ENCODE results near the gene LRRC38. TPM values are rescaled to one million over a fixed set of nuclear protein-coding genes. Genes with fewer than 3 reads are reported as not detected.

LRRC38 gene
- total RNA-seq, 1 donor = not detected

DNA sequence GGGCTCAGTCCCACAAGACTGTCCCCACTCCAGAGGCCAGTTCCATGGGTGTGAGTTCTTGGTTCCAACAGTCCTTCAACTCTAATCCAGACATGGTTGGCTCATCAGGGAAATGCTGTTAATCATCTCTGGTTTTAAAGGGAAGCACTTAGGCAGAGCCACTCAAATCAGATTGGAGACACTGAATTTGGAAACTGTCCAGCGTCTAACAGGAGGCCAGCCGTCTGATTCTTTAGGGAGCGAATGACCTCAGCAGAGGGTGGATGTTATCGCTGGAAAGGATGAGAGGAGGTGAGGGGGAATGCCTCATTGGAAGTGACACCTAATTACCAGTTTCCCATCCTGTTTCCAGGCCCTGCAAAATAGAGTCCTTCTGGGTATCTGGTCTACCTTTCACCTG is 22.8 kb upstream of the LRRC38 start:
- Histone ChIP-seq H3K27me3 (ENCODE audit: insufficient read depth, low read length) (no peaks in the 10 kb centered on the region), H3K4me3 (ENCODE audit: insufficient read depth, low read length) (no peak overlapping the region), H4K20me1 (ENCODE audit: insufficient read depth, low read length) (no peaks in the 10 kb centered on the region), H3K4me2 (ENCODE audit: insufficient read depth, low read length) (no peak overlapping the region), H3K79me2 (ENCODE audit: insufficient read depth, low read length) (no peaks in the 10 kb centered on the region), H3K36me3 (ENCODE audit: insufficient read depth, low read length) (no peaks in the 10 kb centered on the region), H2AFZ (ENCODE audit: low read length) (no peak overlapping the region), H3K27ac (ENCODE audit: low read depth, low read length) (no peak overlapping the region), H3K9me3 (ENCODE audit: low read depth, low read length) (no peaks in the 10 kb centered on the region), H3K4me1 (ENCODE audit: insufficient read depth, low read length) (no peaks in the 10 kb centered on the region)
- no peak for DNase-seq (ENCODE audit: insufficient read length, low spot score, missing footprints)
- TF ChIP-seq, protein P1, sequence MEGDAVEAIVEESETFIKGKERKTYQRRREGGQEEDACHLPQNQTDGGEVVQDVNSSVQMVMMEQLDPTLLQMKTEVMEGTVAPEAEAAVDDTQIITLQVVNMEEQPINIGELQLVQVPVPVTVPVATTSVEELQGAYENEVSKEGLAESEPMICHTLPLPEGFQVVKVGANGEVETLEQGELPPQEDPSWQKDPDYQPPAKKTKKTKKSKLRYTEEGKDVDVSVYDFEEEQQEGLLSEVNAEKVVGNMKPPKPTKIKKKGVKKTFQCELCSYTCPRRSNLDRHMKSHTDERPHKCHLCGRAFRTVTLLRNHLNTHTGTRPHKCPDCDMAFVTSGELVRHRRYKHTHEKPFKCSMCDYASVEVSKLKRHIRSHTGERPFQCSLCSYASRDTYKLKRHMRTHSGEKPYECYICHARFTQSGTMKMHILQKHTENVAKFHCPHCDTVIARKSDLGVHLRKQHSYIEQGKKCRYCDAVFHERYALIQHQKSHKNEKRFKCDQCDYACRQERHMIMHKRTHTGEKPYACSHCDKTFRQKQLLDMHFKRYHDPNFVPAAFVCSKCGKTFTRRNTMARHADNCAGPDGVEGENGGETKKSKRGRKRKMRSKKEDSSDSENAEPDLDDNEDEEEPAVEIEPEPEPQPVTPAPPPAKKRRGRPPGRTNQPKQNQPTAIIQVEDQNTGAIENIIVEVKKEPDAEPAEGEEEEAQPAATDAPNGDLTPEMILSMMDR (IDR thresholded peaks at IDR 0.05; ENCODE audit: extremely low read depth, low read depth, low read length) = no peak

GRCh38 chr1:13535227-13535626 is 21.4 kb upstream of the LRRC38 start:
- Histone ChIP-seq H3K4me3 (ENCODE audit: insufficient read depth, low read length) (no peak overlapping the region), H3K4me2 (ENCODE audit: insufficient read depth, low read length) (no peak overlapping the region), H3K36me3 (ENCODE audit: insufficient read depth, low read length) (no peaks in the 10 kb centered on the region), H3K4me1 (ENCODE audit: insufficient read depth, low read length) (no peaks in the 10 kb centered on the region), H2AFZ (ENCODE audit: low read length) (no peak overlapping the region), H3K9me3 (ENCODE audit: low read depth, low read length) (no peaks in the 10 kb centered on the region), H3K27ac (ENCODE audit: low read depth, low read length) (no peak overlapping the region), H4K20me1 (ENCODE audit: insufficient read depth, low read length) (no peaks in the 10 kb centered on the region), H3K27me3 (ENCODE audit: insufficient read depth, low read length) (no peaks in the 10 kb centered on the region), H3K79me2 (ENCODE audit: insufficient read depth, low read length) (no peaks in the 10 kb centered on the region)
- no peak for DNase-seq (ENCODE audit: insufficient read length, low spot score, missing footprints)
- TF ChIP-seq, protein P1 (IDR thresholded peaks at IDR 0.05; ENCODE audit: extremely low read depth, low read depth, low read length) = no peak

GRCh38 chr1:13528320-13528719 is 14.5 kb upstream of the LRRC38 start:
- H3K27me3 ChIP-seq (ENCODE audit: insufficient read depth, low read length) = no peaks in the 10 kb centered on the region
- H3K4me3 ChIP-seq (ENCODE audit: insufficient read depth, low read length) = no peak overlapping the region
- H3K4me1 ChIP-seq (ENCODE audit: insufficient read depth, low read length) = no peaks in the 10 kb centered on the region
- no peaks in the 10 kb centered on the region for H3K79me2 ChIP-seq (ENCODE audit: insufficient read depth, low read length)
- no peak overlapping the region for H3K4me2 ChIP-seq (ENCODE audit: insufficient read depth, low read length)
- no peak for DNase-seq (ENCODE audit: insufficient read length, low spot score, missing footprints)
- no peaks in the 10 kb centered on the region for H3K36me3 ChIP-seq (ENCODE audit: insufficient read depth, low read length)
- H4K20me1 ChIP-seq (ENCODE audit: insufficient read depth, low read length) = no peaks in the 10 kb centered on the region
- no peak overlapping the region for H3K27ac ChIP-seq (ENCODE audit: low read depth, low read length)
- H2AFZ ChIP-seq (ENCODE audit: low read length) = no peak overlapping the region
- TF ChIP-seq, protein P1 (IDR thresholded peaks at IDR 0.05; ENCODE audit: extremely low read depth, low read depth, low read length) = no peak
- no peaks in the 10 kb centered on the region for H3K9me3 ChIP-seq (ENCODE audit: low read depth, low read length)

GRCh38 chr1:13523780-13524477 is 10.1 kb upstream of the LRRC38 start:
- Histone ChIP-seq H3K4me2 (ENCODE audit: insufficient read depth, low read length) (no peak overlapping the region), H4K20me1 (ENCODE audit: insufficient read depth, low read length) (no peaks in the 10 kb centered on the region), H2AFZ (ENCODE audit: low read length) (no peak overlapping the region), H3K9me3 (ENCODE audit: low read depth, low read length) (no peaks in the 10 kb centered on the region), H3K36me3 (ENCODE audit: insufficient read depth, low read length) (no peaks in the 10 kb centered on the region), H3K27me3 (ENCODE audit: insufficient read depth, low read length) (no peaks in the 10 kb centered on the region), H3K27ac (ENCODE audit: low read depth, low read length) (no peak overlapping the region), H3K4me1 (ENCODE audit: insufficient read depth, low read length) (no peaks in the 10 kb centered on the region), H3K79me2 (ENCODE audit: insufficient read depth, low read length) (no peaks in the 10 kb centered on the region), H3K4me3 (ENCODE audit: insufficient read depth, low read length) (no peak overlapping the region)
- TF ChIP-seq, protein P1 (IDR thresholded peaks at IDR 0.05; ENCODE audit: extremely low read depth, low read depth, low read length) = no peak
- no peak for DNase-seq (ENCODE audit: insufficient read length, low spot score, missing footprints)
